RWPE2 (cell line): Measurements from ENCODE around the gene URAD.
A peak's percentile ranks its signal among the peaks of the same experiment; 100 is the strongest.

Experiments used
- ATAC-seq: fragments of 200-7000 bp; cut with Tn5 transposase; 3 replicates; pipeline ENCODE4 v1.9.1; 2021; ENCODE audit warnings: low read depth
- DNase-seq: peaks from one replicate; pipeline ENCODE4 v3.0.0-alpha.2; 2020; ENCODE audit warnings: low spot score
- H3K27ac ChIP-seq: fragments of 450-650 bp; 2 replicates; pipeline ENCODE4 v1.5.1; 2017; ENCODE audit warnings: mild to moderate bottlenecking; ENCODE audit not compliant: poor library complexity, severe bottlenecking
- H3K27me3 ChIP-seq: fragments of 250-450 bp; sonication (Bioruptor Pico); 2 replicates; pipeline ENCODE4 v1.5.1; 2021; ENCODE audit warnings: mild to moderate bottlenecking, moderate library complexity; ENCODE audit not compliant: insufficient read depth, poor library complexity, severe bottlenecking
- H3K36me3 ChIP-seq: fragments of 250-450 bp; sonication (Bioruptor Pico); 2 replicates; pipeline ENCODE4 v1.5.1; 2020; ENCODE audit warnings: low read depth, mild to moderate bottlenecking, moderate library complexity
- H3K4me1 ChIP-seq: fragments of 250-450 bp; sonication (Bioruptor Pico); 2 replicates; pipeline ENCODE4 v1.5.1; 2021; ENCODE audit warnings: mild to moderate bottlenecking, moderate library complexity; ENCODE audit not compliant: insufficient read depth, poor library complexity, severe bottlenecking
- H3K4me3 ChIP-seq: fragments of 250-450 bp; sonication (Bioruptor Pico); 2 replicates; pipeline ENCODE4 v1.5.1; 2021; ENCODE audit warnings: mild to moderate bottlenecking, moderate library complexity; ENCODE audit not compliant: severe bottlenecking
- H3K9me3 ChIP-seq: fragments of 250-450 bp; sonication (Bioruptor Pico); 2 replicates; pipeline ENCODE4 v1.5.1; 2021; ENCODE audit warnings: mild to moderate bottlenecking, moderate library complexity; ENCODE audit not compliant: severe bottlenecking
- TF ChIP-seq, protein P1 (sequence below): fragments of 450-650 bp; IDR thresholded peaks from one replicate; pipeline ENCODE4 v1.5.1; 2017; ENCODE audit warnings: mild to moderate bottlenecking, moderate library complexity; ENCODE audit not compliant: poor library complexity, severe bottlenecking

The URAD gene

DNA sequence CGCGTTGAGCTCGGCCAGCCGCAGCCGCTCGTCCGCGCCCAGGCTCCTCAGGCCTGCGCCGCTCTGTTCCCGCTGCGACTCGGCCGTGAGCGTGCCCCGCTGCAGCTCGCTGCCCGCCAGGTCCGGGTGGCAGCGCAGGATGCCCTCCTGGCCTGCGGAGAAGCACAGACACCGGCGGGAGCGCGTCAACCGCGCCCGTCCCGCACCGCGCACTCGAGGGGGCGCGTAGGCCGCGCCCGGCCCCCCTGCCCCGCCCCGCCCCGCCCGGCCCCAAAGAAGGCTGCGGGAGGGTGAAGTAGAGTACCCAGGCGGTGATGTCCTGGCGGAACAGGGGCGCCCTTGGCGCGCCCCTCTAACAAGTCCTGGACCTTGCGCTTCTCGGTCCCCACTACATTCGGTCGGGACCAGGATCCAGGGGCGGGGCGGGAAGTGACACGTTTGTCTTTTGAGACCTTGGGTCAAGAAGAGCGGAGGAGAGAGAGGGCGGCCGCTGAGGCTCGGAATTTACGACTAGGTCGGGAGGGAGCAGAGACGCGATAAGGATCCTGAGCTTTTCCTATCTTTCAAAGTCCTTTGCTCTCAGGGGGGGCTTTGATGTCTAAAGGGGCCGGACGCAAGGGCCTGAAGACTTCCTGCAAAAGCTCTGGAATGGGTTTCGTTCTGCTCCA, 10.1 kb downstream of the URAD start:
- H3K4me1 ChIP-seq: no peaks in the 10 kb centered on the region
- DNase-seq (no peak), ATAC-seq (no peak; the same call in 2 of the 3 replicates)
- TF ChIP-seq, protein P1, sequence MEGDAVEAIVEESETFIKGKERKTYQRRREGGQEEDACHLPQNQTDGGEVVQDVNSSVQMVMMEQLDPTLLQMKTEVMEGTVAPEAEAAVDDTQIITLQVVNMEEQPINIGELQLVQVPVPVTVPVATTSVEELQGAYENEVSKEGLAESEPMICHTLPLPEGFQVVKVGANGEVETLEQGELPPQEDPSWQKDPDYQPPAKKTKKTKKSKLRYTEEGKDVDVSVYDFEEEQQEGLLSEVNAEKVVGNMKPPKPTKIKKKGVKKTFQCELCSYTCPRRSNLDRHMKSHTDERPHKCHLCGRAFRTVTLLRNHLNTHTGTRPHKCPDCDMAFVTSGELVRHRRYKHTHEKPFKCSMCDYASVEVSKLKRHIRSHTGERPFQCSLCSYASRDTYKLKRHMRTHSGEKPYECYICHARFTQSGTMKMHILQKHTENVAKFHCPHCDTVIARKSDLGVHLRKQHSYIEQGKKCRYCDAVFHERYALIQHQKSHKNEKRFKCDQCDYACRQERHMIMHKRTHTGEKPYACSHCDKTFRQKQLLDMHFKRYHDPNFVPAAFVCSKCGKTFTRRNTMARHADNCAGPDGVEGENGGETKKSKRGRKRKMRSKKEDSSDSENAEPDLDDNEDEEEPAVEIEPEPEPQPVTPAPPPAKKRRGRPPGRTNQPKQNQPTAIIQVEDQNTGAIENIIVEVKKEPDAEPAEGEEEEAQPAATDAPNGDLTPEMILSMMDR: no peak
- no peak overlapping the region for H3K27ac ChIP-seq
- no peaks in the 10 kb centered on the region for H3K9me3 ChIP-seq
- H3K4me3 ChIP-seq: no peak overlapping the region
- H3K27me3 ChIP-seq: peaks cover 100% of the 10 kb centered on the region
- no peaks in the 10 kb centered on the region for H3K36me3 ChIP-seq

- ATAC-seq (0 out of 3 replicates have a peak, but pooled peaks have one; percentile 29), DNase-seq (no peak)
- TF ChIP-seq, protein P1: no peak
- Histone ChIP-seq H3K4me1 (no peaks in the 10 kb centered on the region), H3K36me3 (no peaks in the 10 kb centered on the region), H3K27ac (no peak overlapping the region), H3K27me3 (peaks cover 98% of the 10 kb centered on the region), H3K4me3 (no peak overlapping the region), H3K9me3 (no peaks in the 10 kb centered on the region)
Measured at GRCh38 chr13:27977476-27978300, 10.8 kb downstream of the URAD start.

- Histone ChIP-seq H3K9me3 (no peaks in the 10 kb centered on the region), H3K27ac (no peak overlapping the region), H3K4me1 (no peaks in the 10 kb centered on the region), H3K36me3 (no peaks in the 10 kb centered on the region), H3K4me3 (no peak overlapping the region), H3K27me3 (peaks cover 96% of the 10 kb centered on the region)
- no peak for DNase-seq
- no peak for ATAC-seq
- TF ChIP-seq, protein P1: no peak
Measured at GRCh38 chr13:27976362-27977091, 12.0 kb downstream of the URAD start.

DNA sequence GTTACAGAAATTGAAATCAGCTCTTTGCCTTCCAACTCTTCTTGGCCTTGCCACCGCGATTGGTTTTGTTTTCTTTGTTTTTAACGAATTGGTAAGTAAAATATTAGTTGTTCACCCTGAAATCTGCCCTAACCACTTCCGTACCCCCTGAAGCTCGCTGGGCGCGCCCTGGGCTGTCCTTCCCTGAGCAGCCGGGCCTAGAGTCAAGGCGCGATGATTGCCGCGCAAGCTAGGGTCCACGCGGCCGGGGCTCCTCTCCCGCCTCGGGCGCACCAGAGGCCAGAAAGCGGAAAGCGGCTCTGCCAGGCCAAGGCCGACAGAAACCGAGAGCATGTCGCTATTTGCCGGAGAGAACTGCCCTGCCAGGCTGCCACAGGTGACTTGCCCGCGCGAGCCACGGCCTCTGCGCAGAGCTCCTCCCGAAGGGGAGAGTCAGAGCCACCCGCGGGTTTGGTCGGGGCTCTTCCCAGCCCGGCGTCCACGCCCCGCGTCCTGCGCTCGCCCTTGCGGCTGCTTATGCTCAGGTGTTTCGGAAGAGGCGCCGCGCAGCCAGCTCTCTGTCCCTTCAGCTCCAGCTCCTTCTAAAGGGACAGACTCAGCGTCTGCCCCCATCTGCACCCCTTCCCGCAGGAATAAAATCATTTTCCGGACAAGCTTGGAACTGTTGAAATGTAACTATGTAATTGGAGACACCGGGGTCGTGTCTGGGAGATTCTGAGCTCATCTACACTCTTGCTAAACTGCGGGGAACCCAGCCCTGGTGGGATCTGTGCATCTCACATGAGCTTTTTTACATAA, 12.7 kb downstream of the URAD start:
- Histone ChIP-seq H3K4me3 (no peak overlapping the region), H3K27ac (no peak overlapping the region), H3K4me1 (no peaks in the 10 kb centered on the region), H3K9me3 (no peaks in the 10 kb centered on the region), H3K27me3 (peaks cover 96% of the 10 kb centered on the region), H3K36me3 (no peaks in the 10 kb centered on the region)
- TF ChIP-seq, protein P1: no peak
- ATAC-seq (no peak), DNase-seq (no peak)
